Measurements from ENCODE around the gene MINDY1.

Gene MINDY1

DNA sequence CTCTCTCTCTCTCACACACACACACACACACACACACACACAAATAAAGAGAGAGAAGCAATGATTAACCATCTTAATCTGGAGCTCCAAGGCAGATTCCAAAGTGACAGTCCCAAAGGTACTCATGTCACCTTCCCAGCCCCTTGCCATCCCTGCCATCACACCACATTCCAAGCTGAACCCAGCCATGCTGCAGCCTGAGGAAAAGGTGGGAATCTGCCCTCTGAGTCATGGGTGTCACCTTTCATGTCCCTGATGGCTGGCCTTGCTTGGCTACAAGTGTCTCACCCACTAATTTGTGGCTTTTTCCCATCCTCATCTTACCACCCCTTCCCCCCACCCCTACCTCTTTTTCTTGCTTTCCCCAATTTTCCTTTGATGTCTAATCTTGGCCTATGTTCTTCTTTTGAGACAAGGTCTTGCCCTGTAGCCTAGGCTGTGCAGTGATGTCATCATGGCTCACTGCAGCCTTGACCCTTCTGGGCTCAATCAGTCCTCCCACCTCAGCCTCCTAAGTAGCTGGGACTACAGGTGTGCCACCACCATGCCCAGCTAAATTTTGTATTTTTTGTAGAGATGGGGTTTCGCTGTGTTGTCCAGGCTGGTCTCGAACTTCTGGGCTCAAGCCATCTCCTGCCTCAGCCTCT, 21.4 kb downstream of the MINDY1 start:
- no peak for DNase-seq (ENCODE audit: low read depth, low spot score)

DNA sequence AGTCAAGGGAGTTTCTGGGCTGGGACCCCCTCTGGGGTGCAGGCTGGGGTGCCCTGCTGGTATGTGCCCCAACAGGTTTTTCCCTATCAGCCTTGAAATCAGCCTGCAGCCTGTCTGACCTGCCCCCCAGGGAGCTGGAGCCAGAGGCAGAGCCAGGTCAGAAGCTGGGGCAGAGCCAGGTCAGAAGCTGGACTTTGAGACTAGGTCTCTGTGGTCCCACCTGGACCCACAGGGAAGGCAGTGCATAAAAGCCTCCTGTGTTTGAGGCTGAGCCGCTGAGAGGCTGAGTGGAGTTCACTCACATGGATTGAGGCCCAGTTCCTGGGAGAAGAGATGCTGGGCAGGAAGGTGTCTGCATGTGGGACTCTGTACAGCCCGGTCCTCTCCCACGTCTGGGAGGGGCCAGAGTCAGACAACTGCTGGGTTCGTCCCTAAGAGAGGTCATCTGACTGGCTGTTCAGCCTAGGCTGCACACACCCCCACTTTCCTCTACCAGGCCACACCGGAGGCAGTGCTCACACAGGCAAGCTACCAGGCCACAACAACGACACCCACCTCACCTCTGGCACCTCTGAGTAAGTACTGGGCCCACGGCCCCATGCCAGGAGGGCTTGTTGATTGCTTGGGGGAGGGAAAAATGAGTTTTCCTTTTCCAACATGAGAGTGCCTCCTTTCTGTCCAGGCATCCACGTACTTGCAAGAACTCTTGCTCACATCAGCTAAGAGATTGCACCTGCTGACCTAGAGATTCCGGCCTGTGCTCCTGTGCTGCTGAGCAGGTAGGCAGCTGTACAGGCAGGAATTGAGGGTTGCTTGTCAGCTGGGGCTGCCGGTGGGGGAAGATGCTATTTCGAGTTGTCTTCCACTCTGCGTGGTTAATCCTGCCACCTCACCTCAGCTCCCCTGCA, 24.6 kb downstream of the MINDY1 start, which contains the start of gene ANXA9:
TSS of gene ANXA9 (plus strand) at position 488 of the 908 bp plus-strand sequence. CDS start 814 bp downstream, outside the sequence.
- no peak for DNase-seq (ENCODE audit: low read depth, low spot score)

DNA sequence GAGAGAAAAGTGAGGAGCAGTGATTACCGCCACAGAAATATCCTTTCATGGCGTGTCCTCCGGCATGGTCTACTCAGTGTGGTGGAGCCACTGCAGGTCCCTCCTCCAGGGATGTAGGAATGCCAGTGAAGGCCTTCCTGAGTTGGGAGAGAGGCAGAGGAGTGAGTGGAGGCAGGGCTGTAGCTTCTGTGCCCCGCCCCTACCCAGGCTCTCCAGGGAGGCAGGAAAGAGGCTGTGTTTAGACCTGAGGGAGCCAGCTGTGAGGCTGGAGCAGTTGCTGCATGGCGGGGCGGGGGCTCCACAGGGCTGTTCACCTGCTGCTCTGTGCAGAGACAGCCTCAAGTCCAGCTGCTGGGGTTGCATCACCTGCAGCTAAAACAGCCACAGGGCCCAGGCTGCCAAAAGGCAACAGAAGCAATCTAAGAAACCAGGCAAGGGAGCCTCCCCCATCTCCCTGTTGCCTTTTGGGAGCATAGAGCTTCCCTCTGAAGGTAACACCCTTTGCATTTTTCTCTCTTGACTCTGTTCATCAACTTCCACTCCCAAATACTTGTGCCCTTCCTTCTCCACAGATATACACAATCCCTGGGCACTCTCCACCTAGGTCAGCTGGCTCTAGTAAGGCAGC, 25.4 kb downstream of the MINDY1 start:
- DNase-seq (ENCODE audit: low read depth, low spot score) = no peak

DNA sequence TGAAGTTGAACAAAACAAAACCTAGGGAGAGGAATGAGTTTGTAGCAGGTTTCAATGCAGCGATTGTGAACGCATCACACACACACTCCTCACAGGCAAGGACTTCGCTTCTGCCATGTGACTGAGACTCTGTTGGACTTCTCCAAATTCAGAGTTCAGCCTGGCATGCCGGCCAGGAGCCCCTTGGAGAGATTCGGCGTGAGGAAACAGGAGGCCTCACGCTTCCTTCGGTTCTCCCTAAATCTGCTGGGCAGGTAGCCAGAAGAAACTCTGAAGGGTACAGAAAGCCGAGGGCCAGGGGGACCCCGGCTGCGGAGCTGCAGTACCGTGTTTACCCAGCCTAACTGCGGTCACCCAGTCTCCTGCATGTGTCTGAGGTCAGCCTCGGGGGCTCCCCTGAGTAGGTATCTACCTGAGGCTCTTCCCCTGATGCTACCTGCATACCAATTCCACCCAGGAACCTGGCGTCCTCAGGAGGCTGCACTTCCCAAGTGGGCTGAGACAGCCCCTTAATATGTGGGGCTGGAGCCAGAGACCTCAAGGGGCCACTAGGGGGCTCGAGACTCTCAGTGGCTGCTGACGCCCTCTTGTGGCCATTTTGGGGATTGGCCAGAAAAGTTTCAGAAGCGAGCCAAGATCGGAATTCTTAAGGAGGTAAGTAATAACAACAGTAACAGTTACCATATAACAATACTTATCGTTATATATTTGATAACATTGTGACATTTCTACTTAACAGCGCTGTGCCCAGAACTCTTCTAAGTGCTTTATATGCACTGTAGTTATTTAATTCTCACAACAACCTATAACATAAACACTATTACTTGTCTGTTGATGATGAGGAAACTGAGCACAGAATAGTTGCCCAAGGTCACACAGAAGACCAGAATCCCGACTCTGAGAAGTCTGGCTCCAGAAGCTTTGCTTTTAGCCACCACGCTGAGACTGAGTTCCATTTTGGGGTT, 27.3 kb downstream of the MINDY1 start:
- DNase-seq (ENCODE audit: low read depth, low spot score) = peak; percentile 81

DNA sequence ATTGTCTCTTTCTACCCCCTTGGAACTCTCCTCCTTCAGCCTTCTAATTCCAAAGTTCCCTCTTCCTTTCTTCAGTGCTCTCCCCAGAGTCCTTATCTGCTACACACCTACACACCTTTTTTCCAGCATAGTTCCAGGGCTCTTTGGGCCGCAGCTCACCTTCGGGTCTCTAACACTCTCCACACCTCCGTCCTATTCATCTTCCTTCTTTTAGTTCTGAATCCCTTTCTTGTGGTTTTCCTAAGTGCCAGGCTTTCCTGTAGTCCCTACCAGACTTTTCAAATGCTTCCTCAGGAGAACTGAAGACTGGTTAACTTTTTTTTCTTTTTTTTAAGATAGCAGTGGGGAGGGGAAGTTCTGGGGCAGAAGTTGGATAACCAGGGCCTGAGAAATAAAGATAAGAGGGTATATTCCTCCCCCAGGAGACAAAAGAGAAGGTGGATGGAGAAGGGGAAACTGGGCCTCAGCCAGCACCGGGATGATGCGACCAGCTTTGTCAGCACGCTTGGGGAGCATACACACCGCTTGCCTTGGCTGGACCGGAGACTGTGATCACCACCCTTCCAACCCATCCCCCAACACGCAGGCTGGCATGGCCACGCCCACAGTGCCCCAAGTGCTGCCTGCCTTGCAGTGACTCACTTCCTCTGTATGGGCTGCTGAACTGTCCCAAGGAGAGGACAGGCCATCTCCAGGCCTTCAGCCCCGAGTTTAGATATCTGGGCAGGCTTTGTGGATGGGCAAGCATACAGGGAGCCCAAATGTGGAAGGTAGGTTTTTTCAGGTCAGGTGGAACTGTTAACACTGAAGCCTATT, 29.6 kb downstream of the MINDY1 start:
- DNase-seq (ENCODE audit: low read depth, low spot score) = peak; percentile 18

DNA sequence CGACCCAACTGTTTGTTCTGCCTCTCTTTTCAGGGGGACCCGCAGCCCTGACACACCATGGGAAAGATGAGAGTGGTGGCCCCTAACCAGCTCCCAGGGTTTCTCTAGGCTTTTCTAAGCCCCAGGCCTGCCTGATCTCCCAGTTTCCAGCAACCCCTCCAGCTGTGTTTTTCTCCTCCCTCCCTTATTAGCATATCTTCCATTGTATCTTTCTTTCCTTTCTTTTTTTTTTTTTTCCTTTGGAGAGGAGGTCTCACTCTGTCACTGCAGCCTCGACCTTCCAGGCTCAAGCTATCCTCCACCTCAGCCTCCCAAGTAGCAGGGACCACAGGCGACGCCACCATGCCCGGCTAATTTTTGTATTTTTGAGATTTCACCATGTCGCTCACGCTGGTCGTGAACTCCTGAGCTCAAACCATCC, 30.3 kb downstream of the MINDY1 start:
- no peak for DNase-seq (ENCODE audit: low read depth, low spot score)

DNA sequence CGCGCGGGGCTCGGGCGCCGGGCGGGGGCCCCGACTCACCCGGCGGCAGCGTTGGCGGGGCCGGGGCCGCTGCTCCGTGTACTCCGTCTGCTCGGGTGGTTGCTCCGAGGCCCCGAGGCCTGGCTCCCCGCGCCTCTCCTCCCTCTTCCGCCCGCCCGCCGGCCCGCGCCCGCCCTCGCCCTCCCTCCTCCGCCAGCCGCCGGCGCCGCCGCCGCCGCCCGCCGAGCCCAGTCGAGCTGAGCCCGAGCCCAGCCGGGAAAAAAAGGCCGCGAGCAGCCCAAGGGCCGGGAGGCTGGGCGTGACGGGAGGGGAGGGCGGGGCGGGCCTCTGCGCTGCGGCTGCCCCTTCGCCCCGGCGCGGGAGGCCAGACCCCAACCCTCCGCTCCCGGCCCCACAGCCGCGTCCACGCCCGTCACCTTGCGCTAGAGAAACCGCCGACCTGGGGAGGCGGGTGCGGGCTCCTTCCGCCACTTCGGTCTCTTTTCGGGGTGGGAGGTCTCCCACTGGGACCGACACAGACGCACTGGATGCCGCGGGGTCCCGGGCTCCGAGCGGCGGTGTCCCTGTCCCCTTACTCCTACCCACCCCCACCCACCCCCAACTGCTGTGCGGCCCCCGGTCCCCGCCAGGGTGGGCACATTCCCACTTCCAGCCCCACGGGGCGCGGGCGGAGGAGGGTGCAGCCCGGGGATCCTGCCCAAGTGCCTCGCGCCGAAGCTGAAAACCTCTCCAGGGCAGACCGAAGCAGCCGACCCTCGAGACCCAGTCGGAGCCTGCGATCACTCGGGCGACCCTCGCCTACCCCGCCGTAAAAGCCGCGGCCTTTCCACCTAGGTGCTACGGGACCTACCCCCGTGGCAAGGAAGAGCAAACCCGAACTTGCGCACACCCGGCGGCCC, 31.9 kb downstream of the MINDY1 start, which contains the start of gene CERS2:
TSS of gene CERS2 (minus strand) at position 256 of the 899 bp plus-strand sequence. CDS start 5,745 bp downstream, outside the sequence.
- peak; percentile 34 for DNase-seq (ENCODE audit: low read depth, low spot score)

DNA sequence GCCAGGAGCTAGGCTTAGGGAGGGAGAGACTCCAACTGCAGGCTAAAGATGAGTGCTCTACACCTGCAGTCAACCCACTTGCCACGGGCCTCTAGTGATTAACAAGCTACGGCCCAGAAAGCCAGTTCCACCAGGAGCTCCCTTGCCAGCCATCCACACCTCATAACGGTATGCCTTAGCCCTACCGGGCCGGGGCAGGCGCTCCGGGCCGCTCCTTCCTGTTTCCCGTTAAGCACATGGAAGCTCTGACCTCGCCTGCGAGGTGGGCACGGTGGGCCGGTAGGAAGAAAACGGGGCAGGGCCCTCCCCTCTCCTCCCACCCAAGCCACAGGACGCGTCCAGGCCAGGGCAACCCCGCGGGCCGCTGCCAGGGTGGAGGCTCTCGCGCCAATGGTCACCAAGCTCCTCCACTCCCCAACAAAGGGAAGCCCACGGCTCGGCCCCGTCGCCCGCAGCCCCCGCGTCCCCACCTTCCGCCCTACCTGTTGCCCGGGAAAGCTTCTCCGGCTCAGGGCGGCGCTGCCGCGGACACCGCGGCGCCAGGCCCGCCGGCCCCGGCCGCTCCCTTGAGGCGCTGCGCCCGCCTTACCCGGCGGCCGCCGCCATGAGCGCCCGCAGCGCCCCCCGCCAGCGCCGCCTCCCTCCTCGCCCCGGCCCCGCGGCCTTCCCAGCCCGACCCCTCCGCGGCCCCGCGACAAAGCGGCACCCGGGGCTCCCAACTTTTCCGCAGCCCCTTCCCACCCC, 32.7 kb downstream of the MINDY1 start:
- peak; percentile 3 for DNase-seq (ENCODE audit: low read depth, low spot score)

DNA sequence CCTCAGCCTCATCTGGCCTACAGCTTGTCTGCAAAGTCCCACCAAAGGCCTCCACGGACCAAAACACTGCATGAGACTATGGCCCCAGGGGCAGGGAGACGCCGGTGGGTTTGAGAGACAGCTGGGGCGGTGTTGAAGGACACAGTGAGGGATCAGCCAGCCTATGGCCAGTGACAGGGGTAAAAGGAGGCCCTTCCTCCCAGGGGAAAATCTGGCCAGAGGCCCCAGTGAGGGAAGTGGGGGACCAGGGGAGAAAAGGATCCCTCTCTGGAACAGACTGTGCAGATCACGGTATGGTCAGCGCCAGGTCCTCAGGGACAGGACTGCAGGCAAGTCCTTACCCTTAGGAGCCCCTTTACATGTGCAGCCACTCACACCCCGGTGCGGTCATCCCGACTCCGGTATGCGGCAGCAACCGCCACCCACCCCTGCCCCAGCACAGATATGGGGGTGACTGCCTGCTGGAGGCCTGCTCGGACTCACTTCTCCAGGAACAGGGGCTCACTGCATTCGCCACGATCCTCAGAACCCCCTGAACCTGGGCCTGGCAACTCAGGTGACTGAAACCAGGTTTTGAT, 33.4 kb downstream of the MINDY1 start:
- no peak for DNase-seq (ENCODE audit: low read depth, low spot score)

DNA sequence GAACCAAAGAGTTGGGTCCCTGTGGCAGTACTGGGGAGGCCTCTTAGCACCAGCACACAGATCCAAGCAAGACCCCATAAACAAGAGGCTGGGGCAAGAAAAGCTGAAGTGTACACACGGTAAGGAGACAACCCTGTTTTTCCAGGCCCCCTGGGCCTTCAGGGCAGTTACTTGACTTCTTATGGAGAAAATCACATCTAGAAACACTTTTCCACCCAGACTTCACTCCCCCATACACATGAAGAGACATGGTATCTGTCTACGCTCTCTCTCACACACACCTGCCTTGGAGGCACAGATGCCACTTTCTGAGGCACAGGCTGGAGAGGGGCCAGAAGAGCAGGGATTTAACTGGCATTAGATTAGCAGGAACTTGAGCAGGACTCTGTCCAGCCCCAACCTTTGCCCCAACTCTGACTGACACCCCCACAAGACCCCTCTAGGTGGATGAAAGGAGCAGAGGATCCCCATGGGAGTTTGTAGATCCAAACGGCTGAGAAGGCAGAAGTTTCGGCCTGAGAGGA, 34.2 kb downstream of the MINDY1 start:
- DNase-seq (ENCODE audit: low read depth, low spot score) = no peak

DNA sequence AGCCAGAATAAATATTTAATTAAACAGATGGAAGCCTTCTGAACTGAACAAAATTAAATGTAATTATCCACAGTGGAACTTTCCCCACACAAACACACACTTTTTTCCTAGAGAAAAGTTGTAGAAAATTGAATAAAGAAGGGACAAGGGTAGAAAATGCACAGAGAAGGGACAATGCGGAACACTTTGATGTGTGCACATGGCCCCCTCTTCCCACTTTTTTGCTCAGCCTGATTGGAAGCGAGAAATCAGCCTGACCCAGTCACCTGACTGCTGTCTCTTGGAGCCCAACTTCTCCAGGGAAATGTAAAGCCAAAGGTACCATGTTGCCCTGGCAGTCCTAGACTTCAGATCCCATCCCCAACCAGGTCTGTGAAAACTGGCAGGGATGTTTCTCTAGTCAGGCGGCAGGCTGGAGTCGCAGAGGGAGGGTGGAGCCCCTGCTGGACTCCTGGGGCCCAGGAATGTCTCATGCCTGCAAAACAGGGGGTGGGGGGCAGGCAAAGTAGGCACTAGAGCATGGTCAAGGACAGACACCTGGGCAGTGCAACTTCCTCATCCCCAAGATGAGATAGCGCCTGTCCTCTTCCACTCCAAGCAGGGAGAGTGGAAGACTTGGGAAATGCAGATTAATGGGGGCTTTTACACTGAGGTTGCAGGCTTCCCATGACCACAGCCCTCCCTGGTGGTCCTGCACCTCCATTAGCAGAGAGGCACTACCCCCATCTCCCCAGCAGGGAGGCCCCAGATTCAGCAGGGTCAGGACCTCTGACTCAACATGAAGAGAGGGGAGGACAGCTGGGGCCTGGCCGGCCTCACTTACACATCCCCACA, 34.9 kb downstream of the MINDY1 start:
- no peak for DNase-seq (ENCODE audit: low read depth, low spot score)

DNA sequence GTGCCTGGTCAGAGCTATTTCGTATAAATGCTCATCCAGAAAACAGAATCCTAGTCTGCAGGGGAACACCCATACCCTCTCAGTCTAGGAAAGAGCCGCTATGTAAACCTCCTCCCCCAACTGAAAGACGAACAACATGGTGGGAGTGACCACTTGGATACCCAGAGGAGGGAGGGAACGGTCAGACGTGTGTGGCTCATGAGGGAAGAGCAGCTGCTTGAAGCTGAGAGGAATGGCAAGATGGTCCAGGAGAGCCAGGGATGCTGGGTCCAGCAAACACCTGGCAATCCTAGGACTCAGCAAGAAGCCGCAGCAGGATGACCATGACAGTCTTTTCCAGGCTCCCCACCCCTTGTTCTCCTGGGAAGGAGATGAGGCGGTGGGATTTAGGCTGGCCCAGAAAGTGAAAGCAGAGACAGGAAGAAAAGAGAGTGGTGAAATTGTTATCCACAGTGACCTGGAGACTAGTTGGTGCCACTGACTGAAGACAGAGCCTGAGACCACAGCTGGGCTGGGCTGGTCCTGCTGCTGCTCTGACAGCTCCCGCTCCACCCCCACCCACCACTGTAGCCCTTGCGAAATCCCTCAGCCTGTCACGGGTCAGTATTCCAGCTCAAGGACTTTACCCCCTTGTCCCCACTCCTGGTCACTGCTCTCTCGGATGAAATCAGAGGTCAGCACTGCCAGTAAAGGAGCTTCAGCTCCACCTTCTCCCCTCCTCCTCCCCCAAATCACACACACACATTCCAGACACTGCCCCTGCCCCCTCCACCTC, 35.7 kb downstream of the MINDY1 start:
- no peak for DNase-seq (ENCODE audit: low read depth, low spot score)

DNA sequence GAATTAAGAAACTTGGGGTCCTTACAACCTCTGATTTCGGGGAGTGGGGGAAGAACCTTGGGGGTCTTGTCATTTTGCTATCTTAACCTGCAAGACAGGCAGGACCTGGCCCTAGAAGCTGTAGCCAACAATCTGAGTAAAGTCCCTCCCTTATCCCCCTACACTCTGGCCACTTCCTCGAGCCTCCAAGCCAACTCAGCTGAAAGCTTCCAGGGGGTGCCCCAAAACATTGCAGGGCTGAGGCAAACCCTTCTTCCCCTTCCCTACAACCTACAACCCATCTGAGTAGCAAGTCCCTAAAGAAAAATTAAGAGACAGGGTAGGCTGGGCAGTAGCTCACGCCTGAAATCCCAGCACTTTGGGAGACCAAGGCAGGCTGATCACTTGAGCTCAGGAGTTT, 37.1 kb downstream of the MINDY1 start:
- DNase-seq (ENCODE audit: low read depth, low spot score) = no peak

DNA sequence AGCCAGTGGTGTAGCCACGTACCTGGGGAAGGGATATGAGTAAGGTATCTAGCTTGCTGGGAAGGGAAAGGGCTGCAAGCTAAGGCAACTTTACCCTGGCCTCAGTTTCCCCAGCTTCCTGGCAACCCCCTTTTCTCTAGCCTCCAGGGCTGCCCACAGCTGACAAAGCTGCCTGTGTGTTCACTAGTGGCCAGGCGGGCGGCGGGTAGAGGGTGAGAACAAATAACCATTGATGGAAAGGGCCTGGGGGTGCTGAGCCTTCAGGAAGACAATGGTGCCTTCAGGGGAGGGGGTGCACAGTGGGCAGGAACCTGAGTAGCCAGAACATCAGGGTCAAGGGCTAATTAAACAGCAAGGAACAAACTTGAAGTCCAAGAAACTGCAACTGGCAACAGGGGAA, 38.2 kb downstream of the MINDY1 start:
- DNase-seq (ENCODE audit: low read depth, low spot score) = no peak

DNA sequence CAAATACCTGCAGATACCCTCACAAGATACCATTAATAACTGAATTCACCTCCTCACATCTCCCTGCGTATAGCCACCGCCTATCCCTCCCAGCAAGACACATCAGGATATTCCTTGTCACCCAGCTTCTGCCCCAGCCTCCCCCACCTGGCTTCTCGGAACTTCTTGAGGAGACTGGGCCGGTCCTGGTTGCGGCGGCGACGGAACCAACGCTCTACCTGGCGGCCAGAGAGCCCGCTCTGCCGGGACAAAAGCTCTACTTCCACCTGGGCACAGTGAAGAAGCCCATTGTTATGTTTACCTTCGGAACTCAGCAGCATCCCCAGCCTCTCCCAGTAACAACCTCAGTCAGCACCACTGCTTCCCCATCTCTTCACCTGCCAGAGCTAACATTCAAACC, 38.8 kb downstream of the MINDY1 start:
- DNase-seq (ENCODE audit: low read depth, low spot score) = no peak

DNA sequence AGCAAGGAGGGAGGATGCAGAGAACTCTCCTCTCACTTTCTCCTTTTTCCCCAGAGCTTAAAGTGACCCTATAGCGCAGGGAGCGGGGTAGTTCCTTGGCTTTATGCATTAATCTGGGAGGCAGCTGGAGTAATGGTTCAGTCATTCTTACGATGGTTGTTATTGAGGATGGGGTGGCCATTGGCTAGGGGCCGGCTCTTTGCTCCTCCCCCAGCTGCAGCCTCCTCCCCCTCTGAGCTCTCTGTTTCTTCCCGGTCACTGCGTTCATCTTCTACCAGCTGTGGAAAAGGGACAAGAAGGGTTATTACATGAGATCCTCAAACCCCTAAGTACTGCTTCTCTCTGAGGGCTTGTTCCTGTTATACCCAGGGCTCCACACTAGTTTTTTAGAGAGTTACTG, 40.7 kb downstream of the MINDY1 start:
- DNase-seq (ENCODE audit: low read depth, low spot score) = no peak

Measured in activated naive CD8-positive, alpha-beta T cell treated with anti-CD3 and anti-CD28 coated beads, Interleukin-2, amount 50 U/mL, for 16 hours (primary cell).